Osteocyte (in vitro differentiated cells): ENCODE data around the gene CTDNEP1. TPM values are rescaled to one million over a fixed set of nuclear protein-coding genes. Genes with fewer than 3 reads are reported as not detected.
A peak's percentile ranks its signal among the peaks of the same experiment; 100 is the strongest.

ENCODE experiments used
- DNase-seq: peaks from one replicate; pipeline ENCODE4 v3.0.0; 2021; ENCODE audit warnings: mixed read lengths; ENCODE audit not compliant: unreplicated experiment; ENCODE audit errors: extremely low spot score
- H3K27ac Mint-ChIP-seq: one replicate; pipeline ENCODE4 v1.8.0; 2021; ENCODE audit warnings: mild to moderate bottlenecking, mixed read lengths; ENCODE audit not compliant: unreplicated experiment
- H3K27me3 Mint-ChIP-seq: one replicate; pipeline ENCODE4 v1.8.0; 2021; ENCODE audit warnings: mixed read lengths; ENCODE audit not compliant: unreplicated experiment
- H3K36me3 Mint-ChIP-seq: one replicate; pipeline ENCODE4 v1.8.0; 2021; ENCODE audit warnings: mixed read lengths; ENCODE audit not compliant: unreplicated experiment
- H3K4me1 Mint-ChIP-seq: one replicate; pipeline ENCODE4 v1.8.0; 2021; ENCODE audit warnings: mixed read lengths; ENCODE audit not compliant: unreplicated experiment
- H3K4me3 Mint-ChIP-seq: one replicate; pipeline ENCODE4 v1.8.0; 2021; ENCODE audit warnings: mild to moderate bottlenecking, moderate library complexity, mixed read lengths; ENCODE audit not compliant: unreplicated experiment
- H3K9me3 Mint-ChIP-seq: one replicate; pipeline ENCODE4 v1.8.0; 2021; ENCODE audit warnings: mixed read lengths; ENCODE audit not compliant: unreplicated experiment
- total RNA-seq: library from RNA; stranded (reverse); gene quantifications from 2 replicates; pipeline ENCODE4 v1.2.1, GENCODE V29; 2021
- TF ChIP-seq, protein P1 (sequence below): fragments of 200-600 bp; sonication (generic); IDR thresholded peaks from 2 replicates; pipeline ENCODE4 v1.5.0; 2021; ENCODE audit warnings: antibody characterized with exemption, mild to moderate bottlenecking, moderate library complexity

Gene CTDNEP1
- total RNA-seq, 1 donor from 2014 or later, result 145 TPM

DNA sequence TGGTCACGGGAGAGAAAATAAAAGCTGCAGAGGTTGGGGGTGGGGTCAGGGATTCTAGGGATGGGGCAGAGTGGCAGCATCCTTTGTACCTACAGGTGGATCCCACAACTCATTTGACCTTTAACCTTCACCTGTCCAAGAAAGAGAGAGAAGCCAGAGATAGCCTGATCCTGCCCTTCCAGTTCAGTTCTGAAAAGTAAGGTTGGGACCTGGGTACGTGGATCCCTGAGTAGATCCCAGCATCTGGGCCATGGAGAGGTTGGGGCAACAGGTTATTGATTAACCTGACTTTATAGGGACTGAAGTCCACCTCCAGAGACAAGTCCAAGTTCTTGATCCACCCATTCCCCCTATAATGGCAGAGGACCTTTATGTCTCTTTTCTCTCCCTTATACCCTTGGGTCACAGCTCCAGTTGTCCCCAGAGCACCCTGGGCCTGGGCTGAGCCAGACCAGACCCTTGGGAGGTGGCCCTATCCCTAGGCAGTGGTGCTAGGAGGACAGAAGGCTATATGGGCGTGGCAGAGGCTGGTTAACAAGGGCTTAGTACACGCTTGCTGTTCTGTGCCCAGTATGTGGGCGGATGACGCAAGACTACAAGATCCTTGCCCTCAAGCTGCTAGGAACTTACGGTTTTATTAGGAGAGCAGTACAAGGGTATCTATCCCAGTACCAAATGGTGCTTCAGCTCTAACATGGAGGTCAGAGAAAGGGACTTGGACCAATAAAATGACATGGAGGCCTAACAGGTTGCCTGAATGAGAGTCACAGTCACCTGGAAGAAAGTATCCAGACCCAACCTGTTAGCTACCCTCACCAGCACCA lies 7.4 kb upstream of the CTDNEP1 start:
- peaks cover 14% of the 10 kb centered on the region for H3K27me3 Mint-ChIP-seq
- H3K36me3 Mint-ChIP-seq, result peaks cover 20% of the 10 kb centered on the region
- peaks cover 26% of the 10 kb centered on the region for H3K4me1 Mint-ChIP-seq
- H3K9me3 Mint-ChIP-seq, result no peaks in the 10 kb centered on the region
- no peak for DNase-seq
- H3K4me3 Mint-ChIP-seq, result no peak overlapping the region
- H3K27ac Mint-ChIP-seq, result no peak overlapping the region
- TF ChIP-seq, protein P1, sequence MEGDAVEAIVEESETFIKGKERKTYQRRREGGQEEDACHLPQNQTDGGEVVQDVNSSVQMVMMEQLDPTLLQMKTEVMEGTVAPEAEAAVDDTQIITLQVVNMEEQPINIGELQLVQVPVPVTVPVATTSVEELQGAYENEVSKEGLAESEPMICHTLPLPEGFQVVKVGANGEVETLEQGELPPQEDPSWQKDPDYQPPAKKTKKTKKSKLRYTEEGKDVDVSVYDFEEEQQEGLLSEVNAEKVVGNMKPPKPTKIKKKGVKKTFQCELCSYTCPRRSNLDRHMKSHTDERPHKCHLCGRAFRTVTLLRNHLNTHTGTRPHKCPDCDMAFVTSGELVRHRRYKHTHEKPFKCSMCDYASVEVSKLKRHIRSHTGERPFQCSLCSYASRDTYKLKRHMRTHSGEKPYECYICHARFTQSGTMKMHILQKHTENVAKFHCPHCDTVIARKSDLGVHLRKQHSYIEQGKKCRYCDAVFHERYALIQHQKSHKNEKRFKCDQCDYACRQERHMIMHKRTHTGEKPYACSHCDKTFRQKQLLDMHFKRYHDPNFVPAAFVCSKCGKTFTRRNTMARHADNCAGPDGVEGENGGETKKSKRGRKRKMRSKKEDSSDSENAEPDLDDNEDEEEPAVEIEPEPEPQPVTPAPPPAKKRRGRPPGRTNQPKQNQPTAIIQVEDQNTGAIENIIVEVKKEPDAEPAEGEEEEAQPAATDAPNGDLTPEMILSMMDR, result no peak

DNA sequence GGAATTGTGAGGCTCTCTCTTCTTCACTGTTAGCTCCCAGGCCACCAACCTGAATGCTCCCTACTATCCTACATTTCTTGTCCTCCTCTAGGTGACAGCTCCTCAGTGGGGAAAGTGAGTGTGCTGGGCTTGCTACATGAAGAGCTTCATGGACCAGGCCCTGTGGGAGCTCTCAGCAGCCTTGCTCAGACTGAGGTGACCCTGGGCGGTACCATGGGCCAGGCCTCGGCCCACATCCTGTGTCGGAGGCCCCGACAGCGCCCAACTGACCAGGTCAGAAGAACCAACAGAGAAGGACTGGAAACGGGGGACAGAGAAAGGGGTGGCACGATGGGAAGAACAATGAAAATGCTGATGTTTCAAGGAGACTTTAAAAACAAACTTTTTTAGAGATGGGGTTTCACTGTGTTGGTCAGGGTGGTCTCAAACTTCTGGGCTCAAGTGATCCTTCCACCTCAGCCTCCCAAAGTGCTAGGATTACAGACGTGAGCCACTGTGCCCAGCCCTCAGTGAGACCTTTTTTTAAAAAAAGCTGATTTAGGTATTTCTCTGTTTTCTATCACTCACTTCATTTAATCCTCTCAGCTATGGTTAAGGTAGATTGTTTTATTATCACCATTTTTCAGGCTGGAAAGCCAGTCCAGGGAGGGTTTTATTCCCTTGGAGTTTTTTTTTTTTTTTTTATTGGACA lies 5.4 kb upstream of the CTDNEP1 start:
- peaks cover 21% of the 10 kb centered on the region for H3K36me3 Mint-ChIP-seq
- no peak overlapping the region for H3K27ac Mint-ChIP-seq
- peaks cover 19% of the 10 kb centered on the region for H3K4me1 Mint-ChIP-seq
- TF ChIP-seq, protein P1, result no peak
- DNase-seq, result no peak
- H3K9me3 Mint-ChIP-seq, result no peaks in the 10 kb centered on the region
- peaks cover 3% of the 10 kb centered on the region for H3K27me3 Mint-ChIP-seq
- H3K4me3 Mint-ChIP-seq, result no peak overlapping the region

DNA sequence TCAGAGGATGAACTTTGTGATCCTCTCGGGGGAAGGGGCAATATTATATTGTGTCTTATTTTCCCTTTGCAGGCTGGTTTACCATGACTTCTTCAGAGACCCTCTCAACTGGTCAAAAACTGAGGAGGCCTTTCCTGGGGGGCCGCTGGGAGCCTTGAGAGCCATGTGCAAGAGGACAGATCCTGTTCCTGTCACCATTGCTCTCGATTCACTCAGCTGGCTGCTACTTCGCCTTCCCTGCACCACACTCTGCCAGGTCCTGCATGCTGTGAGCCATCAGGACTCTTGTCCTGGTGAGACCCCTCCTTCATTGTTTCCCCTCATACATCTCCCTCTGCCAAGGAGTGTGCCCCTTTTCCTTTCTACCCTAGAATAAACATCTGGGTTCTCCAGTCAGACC lies 3.0 kb upstream of the CTDNEP1 start:
- H3K4me1 Mint-ChIP-seq, result peaks cover 24% of the 10 kb centered on the region
- no peak overlapping the region for H3K27ac Mint-ChIP-seq
- no peak overlapping the region for H3K4me3 Mint-ChIP-seq

DNA sequence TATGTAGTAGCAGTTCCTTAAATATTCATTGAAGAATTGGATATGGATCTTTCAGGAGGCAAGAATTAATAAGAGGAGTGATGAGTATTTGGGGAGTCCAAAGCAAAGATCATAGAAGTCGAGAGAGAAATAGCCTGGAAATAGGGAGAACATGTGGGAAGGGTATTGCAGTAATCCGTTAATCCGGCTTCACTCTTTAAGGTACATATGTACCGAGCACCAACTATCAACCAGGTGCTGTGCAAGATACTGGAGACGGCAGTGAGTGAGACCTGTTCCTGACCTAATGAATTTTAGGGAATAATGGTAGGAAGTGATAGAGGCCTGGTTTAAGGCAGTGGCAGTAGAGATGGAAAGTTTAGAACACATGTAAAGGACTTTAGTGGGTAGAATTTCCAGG lies 1.5 kb upstream of the CTDNEP1 start:
- H3K27me3 Mint-ChIP-seq, result no peaks in the 10 kb centered on the region
- TF ChIP-seq, protein P1, result no peak
- no peak for DNase-seq
- peak overlapping the region; percentile 100 for H3K27ac Mint-ChIP-seq
- H3K36me3 Mint-ChIP-seq, result peaks cover 17% of the 10 kb centered on the region
- H3K4me1 Mint-ChIP-seq, result peaks cover 34% of the 10 kb centered on the region
- H3K9me3 Mint-ChIP-seq, result no peaks in the 10 kb centered on the region
- peak overlapping the region; percentile 97 for H3K4me3 Mint-ChIP-seq

More for the DNA sequence above, 3.0 kb upstream of the CTDNEP1 start:
- Mint-ChIP-seq H3K27me3 (no peaks in the 10 kb centered on the region), H3K9me3 (no peaks in the 10 kb centered on the region), H3K36me3 (peaks cover 21% of the 10 kb centered on the region)
- TF ChIP-seq, protein P1, result no peak
- DNase-seq, result no peak
